H1 (cell line): ENCODE results near the gene IL5RA. TPM values are rescaled to one million over a fixed set of nuclear protein-coding genes. Genes with fewer than 3 reads are reported as not detected.

ENCODE experiments used
- CTCF ChIA-PET: fragments of 300-600 bp; sonication (Branson Sonifier 250); formaldehyde crosslinking; loops from one replicate; lab custom pipeline; 2021; ENCODE audit not compliant: partially characterized antibody; lab: Charles Lee
- POLR2A ChIA-PET: fragments of 300-600 bp; sonication (Branson Sonifier 250); formaldehyde crosslinking; loops from one replicate; lab custom pipeline; 2021; ENCODE audit warnings: inconsistent platforms; ENCODE audit not compliant: partially characterized antibody; lab: Charles Lee
- DNase-seq, 2 experiments: peaks; one replicate each; pipeline versions ENCODE4 v3.0.0 to v3.0.0-alpha.2; 2010 to 2022; ENCODE audit warnings: low spot score in 2 of 2, low read depth in 1 of 2, mixed read lengths in 1 of 2
- FAIRE-seq: peaks from 2 replicates; lab custom pipeline; 2011; peaks lifted over from hg19 to GRCh38; lab: Jason Lieb, UNC
- H2AFZ ChIP-seq: 2 replicates; pipeline ENCODE4 v1.8.1; 2012; ENCODE audit warnings: low read length, inconsistent platforms
- H2AK5ac ChIP-seq: 2 replicates; pipeline ENCODE4 v1.6.1; 2013; ENCODE audit warnings: low read depth, low read length
- H2BK120ac ChIP-seq: replicated peaks from 2 replicates; pipeline ENCODE3; 2013; ENCODE audit warnings: low read depth, low read length, inconsistent platforms
- H2BK12ac ChIP-seq: 2 replicates; pipeline ENCODE4 v1.6.1; 2013; ENCODE audit warnings: low read depth, low read length
- H2BK15ac ChIP-seq: 2 replicates; pipeline ENCODE4 v1.6.1; 2013; ENCODE audit warnings: low read length
- H2BK20ac ChIP-seq: 2 replicates; pipeline ENCODE4 v1.6.1; 2013; ENCODE audit warnings: low read length
- H2BK5ac ChIP-seq: 2 replicates; pipeline ENCODE4 v1.6.1; 2013; ENCODE audit warnings: low read depth, low read length
- H3K14ac ChIP-seq: 2 replicates; pipeline ENCODE4 v1.6.1; 2013; ENCODE audit warnings: inconsistent platforms; ENCODE audit not compliant: insufficient read length
- H3K18ac ChIP-seq: 2 replicates; pipeline ENCODE4 v1.6.1; 2013; ENCODE audit warnings: low read length; ENCODE audit errors: extremely low read depth
- H3K23ac ChIP-seq: 2 replicates; pipeline ENCODE4 v1.6.1; 2013; ENCODE audit warnings: inconsistent platforms; ENCODE audit not compliant: insufficient read length
- H3K23me2 ChIP-seq: 2 replicates; pipeline ENCODE4 v1.6.1; 2013; ENCODE audit warnings: low read depth, low read length
- H3K27ac ChIP-seq: 2 replicates; pipeline ENCODE4 v1.6.1; 2011; ENCODE audit warnings: low read depth, low read length, inconsistent platforms
- H3K27me3 ChIP-seq, 4 experiments: replicated peaks in 1 of 4; 1 replicate in 1 of 4; 2 replicates in 3 of 4; pipeline versions ENCODE4 v1.6.1 to v1.8.1; 2011 to 2013; ENCODE audit warnings: low read length in 3 of 4, mild to moderate bottlenecking in 3 of 4, inconsistent platforms in 2 of 4, mixed read lengths in 2 of 4, moderate library complexity in 1 of 4; ENCODE audit not compliant: control insufficient read depth in 3 of 4, insufficient read depth in 3 of 4; ENCODE audit errors: extremely low read depth in 1 of 4
- H3K36me3 ChIP-seq, 4 experiments: 2 replicates each; pipeline versions ENCODE4 v1.6.1 to v1.8.1; 2011 to 2013; ENCODE audit warnings: mild to moderate bottlenecking in 4 of 4, low read length in 3 of 4, moderate library complexity in 2 of 4, control low read depth in 1 of 4, inconsistent platforms in 1 of 4; ENCODE audit not compliant: insufficient read depth in 4 of 4, control insufficient read depth in 2 of 4
- H3K4ac ChIP-seq: replicated peaks from 2 replicates; pipeline ENCODE3; 2013; ENCODE audit warnings: low read length, low read depth, mixed read lengths, inconsistent platforms; ENCODE audit not compliant: insufficient read length
- H3K4me1 ChIP-seq, 4 experiments: replicated peaks in 1 of 4; 1 replicate in 1 of 4; 2 replicates in 3 of 4; pipeline versions ENCODE4 v1.6.1 to v1.8.1; 2011 to 2013; ENCODE audit warnings: low read length in 3 of 4, inconsistent platforms in 2 of 4, mixed read lengths in 1 of 4; ENCODE audit not compliant: insufficient read depth in 4 of 4, control insufficient read depth in 3 of 4
- H3K4me2 ChIP-seq, 2 experiments: 2 replicates each; pipeline versions ENCODE4 v1.6.1 to v1.8.1; 2011 to 2013; ENCODE audit warnings: low read depth in 2 of 2, low read length in 2 of 2, control low read depth in 1 of 2, inconsistent platforms in 1 of 2, mild to moderate bottlenecking in 1 of 2; ENCODE audit not compliant: insufficient read depth in 1 of 2
- H3K4me3 ChIP-seq, 4 experiments: fragments of 200-600, 300-600 bp in 1 of 4; sonication (generic), shearing (Covaris generic), sonication (Bioruptor Twin) in 1 of 4; 2 replicates each; pipeline versions ENCODE4 v1.5.1 to v1.8.1; 2011 to 2016; ENCODE audit warnings: low read length in 4 of 4, low read depth in 3 of 4, control low read depth in 2 of 4, inconsistent platforms in 2 of 4, mild to moderate bottlenecking in 2 of 4, mixed read lengths in 1 of 4, moderate library complexity in 1 of 4; ENCODE audit not compliant: insufficient read depth in 2 of 4; ENCODE audit errors: extremely low read depth in 1 of 4
- H3K56ac ChIP-seq: replicated peaks from 2 replicates; pipeline ENCODE3; 2013; ENCODE audit warnings: low read depth, mild to moderate bottlenecking, mixed read lengths, low read length, inconsistent platforms; ENCODE audit not compliant: insufficient read length
- H3K79me1 ChIP-seq: 2 replicates; pipeline ENCODE4 v1.6.1; 2013; ENCODE audit warnings: low read depth, low read length, control low read depth
- H3K79me2 ChIP-seq, 2 experiments: 2 replicates each; pipeline versions ENCODE4 v1.6.1 to v1.8.1; 2012 to 2013; ENCODE audit warnings: low read length in 2 of 2, mild to moderate bottlenecking in 2 of 2, inconsistent platforms in 1 of 2; ENCODE audit not compliant: insufficient read depth in 2 of 2, control insufficient read depth in 1 of 2
- H3K9ac ChIP-seq, 4 experiments: replicated peaks in 1 of 4; 1 replicate in 1 of 4; 2 replicates in 3 of 4; pipeline versions ENCODE4 v1.6.1 to v1.8.1; 2011 to 2013; ENCODE audit warnings: low read depth in 3 of 4, low read length in 3 of 4, control low read depth in 2 of 4, mild to moderate bottlenecking in 2 of 4, moderate library complexity in 2 of 4, inconsistent platforms in 1 of 4; ENCODE audit errors: extremely low read depth in 1 of 4
- H3K9me3 ChIP-seq, 2 experiments: 2 replicates each; pipeline versions ENCODE4 v1.6.1 to v1.8.1; 2012 to 2013; ENCODE audit warnings: mild to moderate bottlenecking in 2 of 2, moderate library complexity in 2 of 2, control low read depth in 1 of 2, inconsistent platforms in 1 of 2, low read depth in 1 of 2, low read length in 1 of 2, mixed read lengths in 1 of 2; ENCODE audit not compliant: insufficient read depth in 2 of 2
- H4K20me1 ChIP-seq, 2 experiments: replicated peaks in 1 of 2; 2 replicates each; pipeline versions ENCODE3 to v1.8.1; 2011 to 2013; ENCODE audit warnings: inconsistent platforms in 2 of 2, low read length in 2 of 2, mild to moderate bottlenecking in 1 of 2; ENCODE audit not compliant: insufficient read depth in 2 of 2, control insufficient read depth in 1 of 2
- H4K5ac ChIP-seq: 2 replicates; pipeline ENCODE4 v1.6.1; 2013; ENCODE audit warnings: low read length, low read depth, mixed read lengths, inconsistent platforms; ENCODE audit not compliant: insufficient read length
- H4K8ac ChIP-seq: 2 replicates; pipeline ENCODE4 v1.8.0; 2013; ENCODE audit warnings: mild to moderate bottlenecking, moderate library complexity, low read length, inconsistent platforms; ENCODE audit not compliant: insufficient read depth; ENCODE audit errors: extremely low read depth
- H4K91ac ChIP-seq: replicated peaks from 2 replicates; pipeline ENCODE3; 2013; ENCODE audit warnings: low read length, mixed read lengths, inconsistent platforms; ENCODE audit not compliant: insufficient read length
- KDM4A ChIP-seq: IDR thresholded peaks from one replicate; pipeline ENCODE4 v1.7.1; 2012; ENCODE audit warnings: low read depth, mild to moderate bottlenecking, moderate library complexity, low read length, inconsistent platforms; ENCODE audit not compliant: severe bottlenecking
- POLR2AphosphoS5 ChIP-seq: IDR thresholded peaks from 2 replicates; pipeline ENCODE4 v1.6.1; 2011; ENCODE audit warnings: low read depth, low read length
- SIRT6 ChIP-seq: IDR thresholded peaks from one replicate; pipeline ENCODE4 v1.7.1; 2012; ENCODE audit warnings: low read length, inconsistent platforms
- SP1 ChIP-seq: IDR thresholded peaks from 2 replicates; pipeline ENCODE4 v1.6.1; 2011; ENCODE audit warnings: low read depth, low read length
- TEAD4 ChIP-seq: IDR thresholded peaks from 2 replicates; pipeline ENCODE4 v1.6.1; 2012; ENCODE audit warnings: low read depth, low read length, inconsistent platforms, mixed read lengths
- WGBS, 2 experiments: shearing (Covaris generic) in 1 of 2; methylation state at CpG; one replicate each; pipeline versions ENCODE4 v1.1.6 to v1.1.7; 2013 to 2015; ENCODE audit warnings: low lambda C conversion rate in 2 of 2, mixed read lengths in 2 of 2, inconsistent platforms in 1 of 2, low coverage in 1 of 2, missing lambda C conversion rate in 1 of 2; ENCODE audit not compliant: insufficient replicate concordance in 2 of 2, insufficient coverage in 1 of 2, insufficient read length in 1 of 2; ENCODE audit errors: extremely low coverage in 1 of 2, missing lambda C conversion rate in 1 of 2; 5-methylcytosine and 5-hydroxymethylcytosine counted together
- polyA plus RNA-seq, 7 experiments: library from polyadenylated mRNA; depleted of rRNA in 3 of 7; stranded (reverse) in 5 of 7; unstranded in 2 of 7; fragments of >200 nt in 5 of 7; fragments of 200-250 nt in 2 of 7; gene quantifications; 1 replicate in 5 of 7; 2 replicates in 1 of 7; 4 replicates in 1 of 7; pipeline versions ENCODE4 v1.2.1 to v1.2.3, GENCODE V29; 2011 to 2013; ENCODE audit warnings: missing spikeins in 2 of 7, mixed read lengths in 2 of 7
- total RNA-seq: library from RNA; stranded (reverse); fragmentation: NEBNext Ultra II Directional; extraction: Animal tissue kit (Norgen Biotek cat#: 25700); gene quantifications from 2 replicates; pipeline ENCODE4 v1.2.1, GENCODE V29; 2021

IL5RA gene
- total and polyA plus RNA-seq, 2 of the 8 experiments (the other 6 are each of a cell fraction or from before 2014, with no cell fraction given) = not detected

GRCh38 chr3:3105246-3105645, 4.9 kb downstream of the IL5RA start:
- Histone ChIP-seq H3K18ac (no peak overlapping the region), H2BK5ac (no peak overlapping the region), H2BK120ac (no peak overlapping the region), H3K4me3 (no peak overlapping the region), H3K14ac (no peak overlapping the region), H2BK15ac (no peak overlapping the region), H3K9me3 (no peaks in the 10 kb centered on the region), H3K9ac (no peak overlapping the region), H3K36me3 (no peaks in the 10 kb centered on the region), H2BK20ac (no peak overlapping the region), H3K79me2 (no peaks in the 10 kb centered on the region), H4K91ac (no peak overlapping the region), H3K27me3 (no peaks in the 10 kb centered on the region), H3K27ac (no peak overlapping the region), H4K5ac (no peak overlapping the region), H4K20me1 (no peaks in the 10 kb centered on the region), H3K4me2 (no peak overlapping the region), H3K79me1 (no peaks in the 10 kb centered on the region), H3K4ac (no peak overlapping the region), H2AFZ (no peak overlapping the region), H3K23ac (no peak overlapping the region), H4K8ac (no peak overlapping the region), H3K23me2 (no peaks in the 10 kb centered on the region), H3K4me1 (peaks cover 0 to 5% (median 2%) of the 10 kb centered on the region in 4 experiments; a peak in 4 of 7 replicates), H2AK5ac (no peak overlapping the region), H3K56ac (no peak overlapping the region), H2BK12ac (no peak overlapping the region)
- FAIRE-seq (no peak), DNase-seq (no peak)
- CTCF ChIA-PET = no interaction called here
- POLR2A ChIA-PET = no interaction called here
- 93% methylated on average over 3 of the region's 3 CpGs; no CpG with 5 or more reads in 1 of the 2 experiments for WGBS, 2 experiments
- TF ChIP-seq POLR2AphosphoS5 (no peak), TEAD4 (no peak), SIRT6 (no peak), KDM4A (no peak), SP1 (no peak)
